Mesenchymal stem cell (in vitro differentiated cells and primary cell): ENCODE measurements around the gene PLD3.

ENCODE experiments used
- DNase-seq: peaks from one replicate; pipeline ENCODE4 v3.0.0-alpha.2; 2013
- H2AFZ ChIP-seq: one replicate; pipeline ENCODE4 v1.6.1; 2013; ENCODE audit warnings: low read depth, mild to moderate bottlenecking, control low read depth, inconsistent platforms, low read length, moderate library complexity
- H2AK5ac ChIP-seq: 2 replicates; pipeline ENCODE4 v1.6.1; 2013; ENCODE audit warnings: low read length, moderate library complexity, mild to moderate bottlenecking, inconsistent platforms; ENCODE audit not compliant: severe bottlenecking
- H2BK120ac ChIP-seq: one replicate; pipeline ENCODE4 v1.6.1; 2013; ENCODE audit warnings: low read depth, mild to moderate bottlenecking, inconsistent platforms, low read length, moderate library complexity
- H2BK12ac ChIP-seq, 2 experiments: one replicate each; pipeline ENCODE4 v1.6.1; 2013; ENCODE audit warnings: inconsistent platforms in 2 of 2, low read length in 2 of 2, mild to moderate bottlenecking in 2 of 2, moderate library complexity in 2 of 2, control low read depth in 1 of 2
- H2BK15ac ChIP-seq: one replicate; pipeline ENCODE4 v1.6.1; 2013; ENCODE audit warnings: mild to moderate bottlenecking, low read depth, inconsistent platforms; ENCODE audit not compliant: poor library complexity, severe bottlenecking
- H2BK5ac ChIP-seq: 2 replicates; pipeline ENCODE4 v1.6.1; 2013; ENCODE audit warnings: low read depth, mild to moderate bottlenecking, low read length, control low read depth, inconsistent platforms; ENCODE audit not compliant: poor library complexity, severe bottlenecking
- H3K14ac ChIP-seq, 2 experiments: one replicate each; pipeline ENCODE4 v1.6.1; 2013; ENCODE audit warnings: inconsistent platforms in 2 of 2, low read length in 2 of 2, control low read depth in 1 of 2, mild to moderate bottlenecking in 1 of 2, moderate library complexity in 1 of 2
- H3K18ac ChIP-seq, 2 experiments: one replicate each; pipeline ENCODE4 v1.6.1; 2013; ENCODE audit warnings: inconsistent platforms in 2 of 2, low read length in 2 of 2, control low read depth in 1 of 2, low read depth in 1 of 2, mild to moderate bottlenecking in 1 of 2
- H3K23ac ChIP-seq, 2 experiments: one replicate each; pipeline ENCODE4 v1.6.1; 2013; ENCODE audit warnings: inconsistent platforms in 2 of 2, low read length in 2 of 2, mild to moderate bottlenecking in 2 of 2, moderate library complexity in 2 of 2, control low read depth in 1 of 2
- H3K27ac ChIP-seq: 2 replicates; pipeline ENCODE4 v1.5.1; 2013; ENCODE audit warnings: mild to moderate bottlenecking, moderate library complexity, low read length, control low read depth, inconsistent platforms; ENCODE audit not compliant: poor library complexity, severe bottlenecking
- H3K27me3 ChIP-seq, 2 experiments: 2 replicates each; pipeline versions ENCODE4 v1.6.1 to v1.7.0; 2013; ENCODE audit warnings: low read length in 2 of 2, mild to moderate bottlenecking in 2 of 2, moderate library complexity in 2 of 2, control low read depth in 1 of 2, inconsistent platforms in 1 of 2; ENCODE audit not compliant: control insufficient read depth in 1 of 2, insufficient read depth in 1 of 2
- H3K36me3 ChIP-seq, 2 experiments: 2 replicates each; pipeline versions ENCODE4 v1.6.1 to v1.7.0; 2013; ENCODE audit warnings: low read length in 2 of 2, control low read depth in 1 of 2, inconsistent platforms in 1 of 2, low read depth in 1 of 2, mild to moderate bottlenecking in 1 of 2; ENCODE audit not compliant: insufficient read depth in 2 of 2, control insufficient read depth in 1 of 2
- H3K4ac ChIP-seq, 2 experiments: one replicate each; pipeline ENCODE4 v1.6.1; 2013; ENCODE audit warnings: inconsistent platforms in 2 of 2, low read length in 2 of 2, mild to moderate bottlenecking in 2 of 2, moderate library complexity in 2 of 2, control low read depth in 1 of 2, low read depth in 1 of 2
- H3K4me1 ChIP-seq: 2 replicates; pipeline ENCODE4 v1.6.1; 2013; ENCODE audit warnings: low read depth, low read length, control low read depth; ENCODE audit not compliant: control insufficient read depth, insufficient read depth
- H3K4me2 ChIP-seq: 2 replicates; pipeline ENCODE4 v1.6.1; 2013; ENCODE audit warnings: low read length, mild to moderate bottlenecking, inconsistent platforms; ENCODE audit not compliant: poor library complexity, severe bottlenecking
- H3K4me3 ChIP-seq, 2 experiments: 2 replicates each; pipeline versions ENCODE4 v1.5.1 to v1.7.0; 2013; ENCODE audit warnings: low read length in 2 of 2, mild to moderate bottlenecking in 2 of 2, control low read depth in 1 of 2, low read depth in 1 of 2; ENCODE audit not compliant: insufficient read depth in 1 of 2
- H3K79me1 ChIP-seq: replicated peaks from 2 replicates; pipeline ENCODE4 v1.6.1; 2013; ENCODE audit warnings: mild to moderate bottlenecking, control low read depth, low read length, inconsistent platforms; ENCODE audit not compliant: poor library complexity, severe bottlenecking
- H3K9ac ChIP-seq: 2 replicates; pipeline ENCODE4 v1.7.0; 2013; ENCODE audit warnings: mild to moderate bottlenecking, low read length, moderate library complexity
- H3K9me3 ChIP-seq: 2 replicates; pipeline ENCODE4 v1.7.0; 2013; ENCODE audit warnings: mild to moderate bottlenecking, low read length; ENCODE audit not compliant: control insufficient read depth
- H4K8ac ChIP-seq: one replicate; pipeline ENCODE4 v1.6.1; 2013; ENCODE audit warnings: inconsistent platforms, mild to moderate bottlenecking, low read length, moderate library complexity
- H4K91ac ChIP-seq: one replicate; pipeline ENCODE4 v1.6.1; 2013; ENCODE audit warnings: mild to moderate bottlenecking, low read length, inconsistent platforms
- WGBS: methylation state at CpG from one replicate; pipeline ENCODE4 v1.1.7; 2013; ENCODE audit warnings: mixed read lengths; 5-methylcytosine and 5-hydroxymethylcytosine counted together

The PLD3 gene

DNA sequence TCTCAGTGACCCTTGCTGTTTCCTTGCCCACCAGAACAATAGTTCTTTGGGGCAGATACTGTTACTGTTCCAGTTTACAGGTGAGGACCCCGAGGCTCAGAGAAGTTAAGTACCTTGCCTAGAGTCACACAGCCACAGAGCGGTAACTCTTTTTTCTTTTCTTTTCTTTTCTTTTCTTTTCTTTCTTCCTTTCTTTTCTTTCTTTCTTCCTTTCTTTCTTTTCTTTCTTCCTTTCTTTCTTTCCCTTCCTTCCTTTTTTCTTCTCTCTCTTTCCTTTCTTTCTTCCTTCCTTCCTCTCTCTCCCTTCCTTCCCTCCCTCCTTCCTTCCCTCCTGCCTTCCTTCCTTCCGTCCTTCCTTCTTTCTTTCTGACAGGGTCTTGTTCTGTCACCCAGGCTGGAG lies 69.5 kb downstream of the PLD3 start:
- Histone ChIP-seq H3K9me3 (no peaks in the 10 kb centered on the region), H3K23ac (no peak overlapping the region), H2BK15ac (peak overlapping the region; percentile 100), H3K4me1 (peaks cover 19% of the 10 kb centered on the region), H3K14ac (no peak overlapping the region), H4K8ac (peak overlapping the region; percentile 100), H3K9ac (no peak overlapping the region), H2AFZ (no peak overlapping the region), H3K27me3 (peaks cover under 1 to 5% of the 10 kb centered on the region in 2 experiments), H3K4ac (peak overlapping the region; percentile 68 to 99), H3K4me2 (no peak overlapping the region), H3K36me3 (peaks cover 8 to 11% of the 10 kb centered on the region in 2 experiments), H2BK120ac (peak overlapping the region; percentile 64), H3K4me3 (no peak overlapping the region), H2AK5ac (peak overlapping the region; percentile 86), H3K27ac (no peak overlapping the region), H4K91ac (peak overlapping the region; percentile 100), H2BK12ac (peak overlapping the region; percentile 91 to 95), H2BK5ac (no peak overlapping the region), H3K79me1 (peaks cover 3% of the 10 kb centered on the region), H3K18ac (peak overlapping the region; percentile 93 to 99)
- DNase-seq: no peak
- 98% methylated on average over 3 of the region's 3 CpGs for WGBS

DNA sequence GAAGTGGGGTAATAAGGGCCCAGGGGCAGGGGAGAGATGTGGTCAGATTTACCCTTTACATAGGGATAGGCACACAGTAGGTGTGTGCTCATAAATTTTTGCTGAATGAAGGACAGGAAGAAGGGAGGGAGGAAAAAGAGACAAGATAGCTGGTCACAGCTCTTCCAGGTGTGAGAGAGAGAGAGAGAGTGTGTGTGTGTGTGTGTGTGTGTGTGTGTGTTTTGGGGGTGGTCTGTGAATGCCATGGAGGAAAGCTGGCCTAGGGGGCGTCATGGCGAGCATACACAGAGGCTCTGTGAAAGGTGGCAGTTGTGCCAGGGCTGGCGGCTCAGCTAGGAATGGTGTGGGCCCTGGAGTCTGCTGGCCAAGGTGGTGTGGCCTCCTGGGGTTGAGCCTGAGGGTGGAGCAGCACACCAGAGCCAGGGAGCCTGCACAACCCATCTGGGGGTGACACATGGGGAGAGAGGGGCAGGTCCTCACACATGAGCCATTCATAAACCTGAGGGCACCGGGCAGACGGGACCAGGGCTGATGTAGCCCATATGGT lies 70.6 kb downstream of the PLD3 start:
- peak overlapping the region; percentile 42 for H2BK120ac ChIP-seq
- 77% methylated on average over 5 of the region's 5 CpGs for WGBS

DNA sequence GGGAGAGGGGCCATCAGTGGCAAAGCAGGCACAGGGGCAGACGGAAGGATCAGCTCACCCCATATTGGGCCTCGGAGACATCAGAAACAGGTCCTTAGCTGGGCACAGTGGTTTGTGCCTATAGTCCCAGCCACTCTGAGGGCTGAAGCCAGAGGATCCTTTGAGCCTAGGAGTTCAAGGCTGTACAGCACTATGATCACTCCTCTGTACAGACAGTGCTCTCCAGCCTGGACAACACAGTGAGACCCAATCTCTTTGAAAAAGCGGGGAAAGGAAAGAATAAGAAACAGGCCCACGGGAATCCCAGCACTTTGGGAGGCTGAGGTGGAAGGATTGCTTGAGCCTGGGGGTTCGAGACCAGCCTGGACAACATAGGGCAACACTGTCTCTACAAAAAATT lies 71.3 kb downstream of the PLD3 start:
- Histone ChIP-seq H2BK15ac (peak overlapping the region; percentile 33), H3K4me3 (no peak overlapping the region), H3K18ac (no peak overlapping the region), H3K9ac (no peak overlapping the region), H3K36me3 (peaks cover 11 to 15% of the 10 kb centered on the region in 2 experiments), H2BK5ac (no peak overlapping the region), H4K91ac (no peak overlapping the region), H2AK5ac (no peak overlapping the region), H3K27ac (no peak overlapping the region), H3K27me3 (no peaks in the 10 kb centered on the region), H2BK120ac (no peak overlapping the region), H3K79me1 (peaks cover 6% of the 10 kb centered on the region), H3K4me2 (no peak overlapping the region), H3K4me1 (peaks cover 17% of the 10 kb centered on the region), H2BK12ac (peak overlapping the region; percentile 54 to 96), H2AFZ (no peak overlapping the region), H3K9me3 (no peaks in the 10 kb centered on the region), H3K23ac (no peak overlapping the region), H4K8ac (no peak overlapping the region), H3K4ac (peak overlapping the region in 1 of 2 experiments; percentile 63), H3K14ac (no peak overlapping the region)
- WGBS: 97% methylated on average over 5 of the region's 5 CpGs
- no peak for DNase-seq

More for the DNA sequence above, 70.6 kb downstream of the PLD3 start:
- Histone ChIP-seq H4K91ac (peak overlapping the region; percentile 90), H3K23ac (peak overlapping the region in 1 of 2 experiments; percentile 49), H3K4me3 (no peak overlapping the region), H3K4me2 (no peak overlapping the region), H3K4me1 (peaks cover 21% of the 10 kb centered on the region), H3K27ac (no peak overlapping the region), H2AFZ (no peak overlapping the region), H2BK12ac (peak overlapping the region; percentile 75 to 96), H3K79me1 (peaks cover 6% of the 10 kb centered on the region), H3K9me3 (no peaks in the 10 kb centered on the region), H3K27me3 (no peaks in the 10 kb centered on the region), H2AK5ac (no peak overlapping the region), H2BK5ac (no peak overlapping the region), H3K18ac (peak overlapping the region; percentile 38 to 54), H3K14ac (peak overlapping the region in 1 of 2 experiments; percentile 5), H3K9ac (no peak overlapping the region), H4K8ac (no peak overlapping the region), H3K36me3 (peaks cover 11 to 15% of the 10 kb centered on the region in 2 experiments), H3K4ac (peak overlapping the region in 1 of 2 experiments; percentile 5), H2BK15ac (peak overlapping the region; percentile 97)
- DNase-seq: peak; percentile 41

DNA sequence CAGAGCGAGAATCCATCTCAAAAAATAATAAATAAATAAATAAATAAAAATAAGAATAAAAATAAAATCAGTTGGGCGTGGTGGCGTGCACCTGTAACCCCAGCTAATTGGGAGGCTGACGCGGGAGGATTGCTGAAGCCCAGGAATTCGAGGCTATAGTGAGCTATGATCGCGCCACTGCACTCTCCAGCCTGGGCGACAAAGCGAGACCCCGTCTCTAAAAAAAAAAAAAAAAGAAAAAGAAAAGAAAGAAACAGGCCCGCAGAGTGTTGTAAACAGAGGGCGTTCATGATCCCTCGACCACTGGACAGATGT lies 71.9 kb downstream of the PLD3 start:
- H3K79me1 ChIP-seq: peaks cover 6% of the 10 kb centered on the region
- H2AFZ ChIP-seq: no peak overlapping the region
- H3K36me3 ChIP-seq: peaks cover 11 to 15% of the 10 kb centered on the region in 2 experiments
- no peak overlapping the region for H3K23ac ChIP-seq
- H2BK5ac ChIP-seq: no peak overlapping the region
- H3K4me3 ChIP-seq: peak overlapping the region in 1 of 2 experiments; percentile 82
- H2BK15ac ChIP-seq: peak overlapping the region; percentile 6
- H4K8ac ChIP-seq: no peak overlapping the region
- H3K18ac ChIP-seq: peak overlapping the region in 1 of 2 experiments; percentile 98
- H3K4ac ChIP-seq: peak overlapping the region in 1 of 2 experiments; percentile 96
- peak overlapping the region; percentile 96 for H3K27ac ChIP-seq
- peak overlapping the region; percentile 44 for H2BK120ac ChIP-seq
- no peak overlapping the region for H3K14ac ChIP-seq
- no peak overlapping the region for H4K91ac ChIP-seq
- peak overlapping the region; percentile 99 for H3K9ac ChIP-seq
- WGBS: 63% methylated on average over 13 of the region's 14 CpGs
- DNase-seq: no peak
- no peaks in the 10 kb centered on the region for H3K27me3 ChIP-seq
- H2BK12ac ChIP-seq: no peak overlapping the region
- peaks cover 15% of the 10 kb centered on the region for H3K4me1 ChIP-seq
- H2AK5ac ChIP-seq: no peak overlapping the region
- no peaks in the 10 kb centered on the region for H3K9me3 ChIP-seq
- H3K4me2 ChIP-seq: peak overlapping the region; percentile 88
